ENCODE measurements around the gene UGGT1.
"Not testable (repeated sequence)": the region's sequence is repeated elsewhere in the genome, so short reads cannot be mapped to it uniquely, and the experiment has no call there.

UGGT1 gene

DNA sequence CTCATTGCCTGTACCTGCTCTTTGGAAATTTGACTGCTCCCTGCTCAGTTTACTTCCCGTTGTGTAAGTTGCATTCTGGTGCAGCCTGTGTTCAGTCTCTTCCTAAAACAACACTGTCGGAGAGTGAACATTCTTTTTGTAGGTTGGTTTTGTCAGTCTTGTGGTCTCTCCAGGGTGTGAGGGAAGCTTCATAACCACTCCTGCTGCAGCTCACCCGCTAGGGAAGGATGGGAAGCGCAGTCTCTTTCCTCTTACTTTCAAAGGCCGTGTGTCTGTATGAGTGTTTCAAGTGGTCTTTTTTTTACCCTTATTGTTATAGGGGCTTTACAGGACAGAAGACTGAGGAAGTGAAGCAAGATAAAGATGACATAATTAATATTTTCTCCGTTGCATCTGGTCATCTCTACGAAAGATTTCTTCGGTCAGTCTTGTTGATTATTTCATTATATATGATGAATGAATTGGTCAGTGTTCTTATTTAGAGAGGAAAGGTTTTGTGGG lies 87.2 kb downstream of the UGGT1 start:
- DNase-seq (ENCODE audit: low read depth): no peak

DNA sequence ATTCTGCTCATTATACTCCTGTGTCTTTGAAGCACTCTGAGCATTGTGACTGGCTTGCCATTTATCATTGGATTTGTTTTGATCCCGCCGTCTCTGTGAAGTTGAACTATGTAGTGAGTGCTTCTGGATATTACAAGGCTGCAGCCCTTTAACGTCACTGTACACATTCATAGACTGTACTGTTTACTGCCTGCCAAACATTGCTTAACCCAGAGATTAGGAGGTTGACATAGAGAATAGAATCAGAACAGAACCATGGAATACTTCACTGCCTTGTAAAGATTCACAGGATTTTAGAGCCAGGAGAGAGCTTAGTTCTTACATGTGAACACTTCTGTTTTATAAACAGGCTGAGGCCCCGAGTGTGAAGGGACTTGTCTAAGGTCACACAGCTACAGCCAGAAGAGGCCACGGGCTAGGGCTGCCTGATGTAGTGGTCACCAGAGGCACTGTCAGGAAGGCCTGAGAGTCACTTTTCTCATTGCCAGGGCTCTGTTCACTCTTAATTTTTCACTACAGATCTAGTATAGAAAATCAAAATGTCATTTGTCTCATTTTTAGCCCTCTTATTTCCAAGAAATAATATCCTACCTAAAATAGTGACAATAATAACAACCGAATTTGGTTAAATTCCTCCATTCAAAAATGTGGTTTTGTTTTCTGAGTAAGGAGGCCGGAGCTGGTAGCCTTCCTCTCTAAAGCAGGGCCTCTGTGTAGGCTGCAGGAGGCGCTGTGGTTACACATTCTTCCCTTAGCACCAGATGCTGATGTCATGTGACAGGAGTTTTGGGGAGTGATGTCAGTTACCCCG lies 87.9 kb downstream of the UGGT1 start:
- peak; percentile 50 for DNase-seq (ENCODE audit: low read depth)

DNA sequence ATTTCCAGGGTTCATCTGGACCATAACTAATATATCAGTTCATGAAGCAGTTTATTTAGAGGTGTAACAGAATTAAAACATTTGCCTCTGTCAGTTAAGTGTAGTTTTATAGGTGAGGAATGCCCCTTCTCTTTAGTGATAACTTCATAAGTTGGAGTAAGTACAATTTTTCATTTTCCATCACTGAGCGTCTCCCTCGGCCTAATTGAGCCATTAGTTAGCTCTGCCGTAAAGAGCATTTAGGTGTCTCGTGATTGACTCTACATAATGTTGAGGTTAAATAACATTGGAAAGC lies 88.4 kb downstream of the UGGT1 start:
- no peak for DNase-seq (ENCODE audit: low read depth)

DNA sequence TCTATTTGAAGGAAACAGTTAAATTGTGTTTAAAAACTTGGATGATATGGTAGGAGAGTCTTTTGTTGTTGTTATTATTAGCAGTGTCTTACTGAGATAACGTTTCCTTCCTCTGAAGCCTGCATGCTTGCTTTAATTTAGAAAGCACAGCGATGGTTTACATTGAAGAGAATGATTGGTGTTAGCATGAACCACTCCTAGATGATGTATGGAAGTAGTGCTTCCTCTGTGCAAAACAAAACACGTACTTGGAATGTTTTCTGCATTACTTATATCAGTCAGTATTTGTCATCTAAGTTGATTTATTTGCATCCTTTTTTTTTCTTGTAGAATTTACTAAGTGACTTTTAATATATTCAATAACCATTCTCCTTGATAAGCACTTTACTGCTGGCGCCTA lies 89.0 kb downstream of the UGGT1 start:
- no peak for DNase-seq (ENCODE audit: low read depth)

DNA sequence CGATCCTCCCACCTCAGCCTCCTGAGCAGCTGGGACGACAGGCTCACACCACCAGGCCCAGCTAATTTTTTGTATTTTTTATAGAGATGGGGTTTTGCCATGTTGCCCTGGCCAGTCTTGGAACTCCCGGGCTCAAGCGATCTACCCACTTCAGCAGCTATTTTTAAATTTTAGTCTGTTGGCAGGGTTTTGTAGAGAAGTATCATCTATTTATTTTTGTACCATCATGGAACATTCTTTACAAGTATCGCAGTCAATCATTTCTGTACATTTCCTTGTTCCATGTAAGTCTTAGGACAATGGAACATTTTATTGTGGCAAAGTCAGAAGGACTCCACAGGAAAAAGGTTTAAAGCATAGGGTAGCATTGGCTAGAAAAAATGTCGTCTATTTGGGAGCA lies 94.6 kb downstream of the UGGT1 start:
- no peak for DNase-seq (ENCODE audit: low read depth)

DNA sequence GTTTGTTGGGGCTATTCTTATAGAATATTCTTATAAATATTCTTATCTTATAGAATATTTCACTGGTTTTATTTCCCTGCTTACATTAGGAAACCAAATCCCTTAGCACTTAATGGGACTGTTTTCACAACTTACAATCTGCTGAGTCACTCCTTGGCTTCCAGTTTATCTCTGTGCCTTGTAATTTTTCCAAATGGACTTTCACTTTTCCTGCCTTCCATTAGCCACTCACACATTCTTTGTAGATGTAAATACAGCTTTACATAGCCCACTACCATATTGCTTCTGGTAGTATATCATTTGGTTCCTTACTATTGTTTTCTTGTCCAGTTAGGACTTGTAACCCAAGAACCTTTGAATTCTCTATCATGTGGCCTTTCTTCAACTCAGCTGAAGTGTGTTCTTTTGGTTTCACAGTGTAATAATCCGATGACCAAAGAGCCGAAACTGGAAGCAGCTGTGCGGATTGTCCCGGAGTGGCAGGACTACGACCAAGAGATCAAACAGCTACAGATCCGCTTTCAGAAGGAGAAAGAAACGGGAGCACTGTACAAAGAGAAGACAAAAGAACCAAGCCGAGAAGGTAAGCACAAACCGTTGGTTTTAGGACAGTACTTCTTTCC lies 96.1 kb downstream of the UGGT1 start:
- peak; percentile 19 for DNase-seq (ENCODE audit: low read depth)

DNA sequence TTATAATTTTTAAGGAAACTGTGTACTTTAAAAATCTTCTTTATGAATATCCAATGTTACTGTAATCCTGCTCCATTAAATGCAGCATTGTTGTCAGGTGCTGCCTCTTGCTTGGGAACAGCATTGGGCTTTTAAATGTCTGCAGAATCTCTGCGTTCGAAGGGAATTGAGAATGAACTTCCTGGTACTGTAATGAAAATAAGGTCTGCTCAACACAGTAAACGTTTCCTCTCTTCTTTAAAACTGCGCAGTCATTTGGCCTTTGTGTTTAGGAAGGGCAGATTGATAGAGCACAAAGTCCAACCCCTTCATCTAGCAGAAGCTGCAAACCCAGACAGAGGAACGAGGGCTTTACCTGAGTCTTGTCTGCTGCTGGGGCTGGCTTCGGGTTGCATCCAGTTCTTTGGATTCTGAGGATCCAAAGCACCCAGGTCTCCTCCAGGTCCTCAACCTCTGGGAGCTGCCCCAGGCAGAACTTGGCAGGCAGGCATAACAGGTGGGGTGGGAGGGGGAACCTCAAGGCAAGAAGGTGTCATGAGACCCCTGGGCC lies 104.5 kb downstream of the UGGT1 start:
- DNase-seq (ENCODE audit: low read depth): no peak

DNA sequence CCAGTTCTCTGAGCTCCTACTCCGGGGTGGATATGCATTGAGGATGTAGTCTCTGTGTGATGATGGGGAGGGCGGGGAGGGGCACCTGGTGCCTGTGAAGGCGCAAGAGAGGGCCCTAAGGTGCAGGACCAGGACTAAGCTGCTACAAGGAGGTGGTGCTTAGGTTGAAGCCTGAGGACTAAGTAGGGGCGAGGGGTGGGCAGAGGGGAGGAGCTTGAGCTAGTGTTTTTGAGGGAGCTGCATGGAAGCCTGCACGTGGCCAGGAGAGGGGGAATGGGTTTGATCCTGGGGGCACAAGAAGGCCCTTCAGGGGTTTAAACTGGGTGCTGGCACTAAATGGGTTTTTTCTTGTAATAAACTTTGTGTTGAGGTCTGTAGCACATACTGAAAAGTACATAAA lies 105.0 kb downstream of the UGGT1 start:
- DNase-seq (ENCODE audit: low read depth): no peak

DNA sequence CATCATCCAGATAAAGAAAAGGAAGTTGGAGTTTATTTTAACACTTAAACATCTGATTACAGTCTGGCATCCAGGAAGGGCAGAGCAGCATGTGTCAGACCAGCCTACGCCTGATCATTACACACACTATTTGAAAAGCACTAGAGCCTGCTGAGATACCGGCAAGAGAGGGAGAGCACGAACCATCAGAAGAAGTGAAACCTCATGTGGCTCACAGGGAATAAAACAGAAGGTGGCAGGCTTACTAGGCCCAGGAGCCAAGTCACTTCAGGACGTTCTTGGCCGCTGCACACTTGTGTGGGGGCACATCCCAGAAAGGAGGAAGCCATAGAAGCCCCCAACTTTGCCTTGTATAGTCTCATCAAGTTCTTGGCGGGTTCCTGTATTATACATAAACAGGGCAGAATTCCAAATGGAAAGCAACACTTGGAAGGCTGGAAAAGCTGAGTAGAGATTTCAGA lies 105.5 kb downstream of the UGGT1 start:
- no peak for DNase-seq (ENCODE audit: low read depth)

DNA sequence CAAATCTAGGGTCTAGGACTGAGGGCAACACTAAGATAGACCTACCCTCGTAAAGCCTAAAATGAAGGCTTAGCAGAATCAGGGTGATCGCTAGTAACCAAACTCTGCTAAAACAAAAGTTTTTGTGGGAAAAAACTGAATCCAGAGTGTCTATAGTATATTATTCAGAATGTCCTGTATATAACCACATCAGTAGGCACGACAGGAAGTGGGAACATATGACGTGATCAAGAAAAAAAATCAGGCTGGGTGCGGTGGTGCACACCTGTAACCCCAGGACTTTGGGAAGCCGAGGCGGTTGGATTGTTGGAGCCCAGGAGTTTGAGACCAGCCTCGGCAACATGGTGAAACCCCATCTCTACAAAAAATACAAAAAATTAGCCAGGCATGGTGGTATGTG lies 106.1 kb downstream of the UGGT1 start:
- DNase-seq (ENCODE audit: low read depth): no peak

DNA sequence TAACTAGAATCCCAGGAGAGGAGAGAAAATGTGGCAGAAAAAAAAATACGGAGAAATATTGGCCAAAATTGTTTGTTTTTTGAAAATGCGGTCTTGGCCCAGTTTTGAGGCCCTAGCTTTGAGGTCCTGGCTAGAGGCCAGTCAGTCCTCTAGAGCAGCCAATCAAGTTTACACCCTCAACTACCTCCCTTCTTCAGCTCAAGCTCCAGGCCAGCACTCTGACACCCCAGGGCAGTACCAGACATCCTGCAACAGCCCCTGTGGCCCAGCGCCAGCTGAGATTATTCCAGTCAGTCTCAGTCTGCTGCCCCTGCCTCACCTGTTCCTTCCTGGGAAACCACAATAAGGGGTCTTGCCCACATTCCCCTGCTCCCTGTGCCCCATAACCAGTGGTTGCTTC lies 107.7 kb downstream of the UGGT1 start:
- DNase-seq (ENCODE audit: low read depth): no peak

DNA sequence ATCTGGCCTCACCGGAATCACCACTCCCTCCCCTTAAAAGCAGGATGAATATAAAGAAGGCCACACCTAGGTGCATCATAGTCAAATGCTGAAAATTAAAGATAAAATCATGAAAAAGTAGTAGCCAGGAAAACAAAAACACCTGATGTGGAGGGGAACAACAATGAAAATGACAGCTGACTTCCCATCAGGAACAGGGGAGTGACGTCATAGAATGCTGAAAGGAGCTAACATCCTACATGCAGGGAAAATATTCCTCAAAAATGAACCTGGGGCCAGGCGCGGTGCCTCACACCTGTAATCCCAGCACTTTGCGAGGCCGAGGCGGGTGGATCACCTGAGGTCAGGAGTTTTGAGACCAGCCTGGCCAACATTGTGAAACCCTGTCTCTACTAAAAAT lies 108.1 kb downstream of the UGGT1 start:
- DNase-seq (ENCODE audit: low read depth): no peak

DNA sequence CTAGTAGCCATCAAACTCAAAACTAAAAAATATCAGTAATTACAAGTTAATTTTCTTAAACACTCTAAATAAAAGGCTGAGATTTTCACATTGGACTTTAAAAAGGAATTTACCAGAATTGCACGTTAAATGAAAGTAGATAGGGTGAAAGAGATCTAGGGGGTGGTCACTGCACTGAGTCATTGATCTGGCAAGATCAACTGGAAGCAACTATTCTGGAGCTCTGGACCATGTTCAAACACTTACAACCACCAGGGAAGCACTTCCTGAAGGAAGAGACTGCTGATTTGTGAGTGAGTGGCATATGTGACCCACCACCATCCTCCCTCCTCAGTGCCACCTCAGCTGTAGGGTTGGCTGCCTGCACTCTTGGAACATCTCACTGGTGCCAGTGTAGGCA lies 111.8 kb downstream of the UGGT1 start:
- no peak for DNase-seq (ENCODE audit: low read depth)

DNA sequence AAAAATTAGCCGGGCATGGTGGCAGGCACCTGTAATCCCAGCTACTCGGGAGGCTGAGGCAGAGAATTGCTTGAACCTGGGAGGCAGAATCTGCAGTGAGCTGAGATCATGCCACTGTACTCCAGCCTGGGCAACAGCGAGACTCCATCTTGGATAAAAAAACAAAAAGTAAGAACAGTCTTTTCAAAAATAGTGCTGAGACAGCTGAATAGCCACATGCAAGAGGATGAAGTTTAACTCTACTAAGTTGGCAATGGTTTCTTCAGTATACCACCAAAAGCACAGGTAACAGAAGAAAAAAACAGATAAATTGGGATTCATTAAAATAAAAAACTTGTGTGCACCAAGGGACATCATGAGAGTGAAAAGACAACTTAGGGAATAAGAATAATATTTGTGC lies 115.2 kb downstream of the UGGT1 start:
- no peak for DNase-seq (ENCODE audit: low read depth)

DNA sequence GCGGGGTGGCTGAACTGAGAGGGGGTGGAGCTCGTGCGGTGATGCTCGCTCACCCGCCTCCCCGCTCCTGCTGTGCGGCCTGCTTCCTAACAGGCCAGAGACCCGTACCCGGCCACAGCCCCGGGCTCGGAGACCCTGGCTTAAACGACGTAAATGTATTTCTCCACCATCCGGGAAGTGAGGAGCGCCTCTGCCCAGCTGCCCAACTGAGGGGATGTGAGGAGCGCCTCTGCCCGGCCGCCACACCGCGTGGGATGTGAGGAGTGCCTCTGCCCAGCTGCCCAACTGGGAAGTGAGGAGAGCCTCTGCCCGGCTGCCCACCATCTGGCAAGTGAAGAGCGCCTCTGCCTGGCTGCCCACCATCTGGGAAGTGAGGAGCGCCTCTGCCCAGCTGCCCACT lies 117.0 kb downstream of the UGGT1 start:
- no peak for DNase-seq (ENCODE audit: low read depth)

DNA sequence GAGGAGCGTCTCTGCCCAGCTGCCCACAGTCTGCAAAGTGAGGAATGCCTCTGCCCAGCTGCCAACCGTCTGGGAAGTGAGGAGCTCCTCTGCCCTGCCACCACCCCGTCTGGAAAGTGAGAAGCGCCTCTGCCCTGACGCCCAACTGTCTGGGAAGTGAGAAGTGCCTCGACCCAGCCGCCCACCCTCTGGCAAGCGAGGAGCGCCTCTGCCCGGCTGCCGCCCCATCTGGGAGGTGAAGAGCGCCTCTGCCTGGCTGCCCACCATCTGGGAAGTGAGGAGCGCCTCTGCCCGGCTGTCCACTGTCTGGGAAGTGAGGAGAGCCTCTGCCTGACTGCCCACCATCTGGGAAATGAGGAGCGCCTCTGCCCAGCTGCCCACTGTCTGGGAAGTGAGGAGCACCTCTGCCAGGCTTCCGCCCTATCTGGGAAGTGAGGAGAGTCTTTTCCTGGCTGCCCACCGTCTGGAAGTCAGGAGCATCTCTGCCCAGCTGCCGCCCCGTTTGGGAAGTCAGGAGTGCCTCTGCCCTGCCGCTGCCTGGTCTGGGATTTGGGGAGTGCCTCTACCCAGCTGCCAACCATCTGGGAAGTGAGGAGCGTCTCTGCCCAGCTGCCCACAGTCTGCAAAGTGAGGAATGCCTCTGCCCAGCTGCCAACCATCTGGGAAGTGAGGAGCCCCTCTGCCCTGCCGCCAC lies 117.8 kb downstream of the UGGT1 start:
- DNase-seq (ENCODE audit: low read depth): not testable (repeated sequence)

DNA sequence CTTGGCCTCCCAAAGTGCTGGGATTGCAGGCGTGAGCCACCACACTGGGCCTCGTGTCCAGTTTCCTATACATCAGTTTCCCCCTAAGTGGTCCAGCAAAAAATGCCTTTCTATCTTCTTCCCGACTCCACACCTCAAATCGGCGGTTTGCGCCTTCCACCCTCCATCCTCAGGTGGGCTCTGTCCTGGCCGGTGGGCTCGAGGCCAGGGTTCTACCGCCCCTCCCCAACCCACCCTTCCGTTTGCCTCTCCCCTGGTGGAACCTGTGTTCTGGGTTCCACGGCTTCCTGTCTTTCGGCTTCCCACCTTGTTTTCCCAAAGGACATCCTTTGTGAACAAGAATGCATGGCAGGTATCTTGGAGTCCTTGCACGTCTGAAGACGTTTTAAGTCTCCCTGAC lies 123.3 kb downstream of the UGGT1 start:
- no peak for DNase-seq (ENCODE audit: low read depth)

DNA sequence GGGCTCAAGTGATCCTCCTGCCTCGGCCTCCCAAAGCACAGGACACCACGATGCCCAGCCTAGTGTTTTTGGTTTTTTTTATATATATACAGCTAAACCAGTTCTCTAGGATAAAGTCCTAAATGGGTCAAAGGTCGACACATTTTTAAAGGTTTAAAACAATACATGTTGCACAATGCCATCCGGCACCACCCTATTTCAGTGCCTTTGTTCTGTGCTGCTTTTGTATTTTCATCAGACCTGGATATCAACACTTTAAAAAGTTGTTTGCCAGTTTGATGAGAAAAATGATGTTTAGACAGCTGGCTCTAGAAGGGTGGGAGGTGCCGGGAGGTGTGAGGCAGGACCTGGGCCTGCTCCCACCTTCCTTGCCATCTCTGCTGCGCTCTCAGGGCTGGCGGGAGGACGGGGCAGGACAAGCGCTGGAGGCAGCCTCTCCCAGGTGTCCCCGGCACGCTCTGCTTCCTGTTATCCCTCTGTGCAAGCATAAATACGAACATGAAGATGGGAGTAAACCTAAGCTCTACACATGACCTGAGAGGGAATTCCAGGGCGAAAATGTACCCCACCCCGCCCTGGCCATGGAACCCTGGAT lies 124.0 kb downstream of the UGGT1 start:
- DNase-seq (ENCODE audit: low read depth): no peak

DNA sequence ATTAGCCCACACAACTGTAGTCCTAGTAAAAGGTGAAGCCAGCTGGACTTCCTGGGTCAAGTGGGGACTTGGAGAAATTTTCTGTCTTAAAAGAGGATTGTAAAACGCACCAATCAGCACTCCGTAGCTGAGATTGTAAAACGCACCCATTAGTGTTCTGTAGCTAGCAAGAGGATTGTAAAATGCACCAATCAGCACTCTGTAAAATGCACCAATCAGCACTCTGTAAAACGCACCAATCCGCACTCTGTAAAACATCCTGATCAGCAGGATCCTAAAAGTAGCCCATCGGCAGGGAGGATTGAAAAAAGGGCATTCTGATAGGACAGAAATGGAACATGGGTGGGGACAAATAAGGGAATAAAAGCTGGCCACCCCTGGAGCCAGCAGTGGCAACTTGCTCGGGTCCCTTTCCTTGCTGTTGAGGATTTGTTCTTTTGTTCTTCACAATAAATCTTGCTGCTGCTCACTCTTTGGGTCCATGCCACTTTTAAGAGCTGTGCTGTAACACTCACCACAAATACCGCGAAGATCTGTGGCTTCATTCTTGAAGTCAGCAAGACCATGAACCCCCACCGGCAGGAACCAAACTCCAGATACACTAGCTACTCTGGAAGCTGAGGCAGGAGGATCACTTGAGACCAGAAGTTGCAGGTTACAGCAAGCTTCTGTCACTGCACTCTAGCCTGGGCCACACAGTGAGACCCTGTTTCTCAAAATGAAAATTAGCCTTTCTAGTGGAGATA lies 125.1 kb downstream of the UGGT1 start:
- no peak for DNase-seq (ENCODE audit: low read depth)

DNA sequence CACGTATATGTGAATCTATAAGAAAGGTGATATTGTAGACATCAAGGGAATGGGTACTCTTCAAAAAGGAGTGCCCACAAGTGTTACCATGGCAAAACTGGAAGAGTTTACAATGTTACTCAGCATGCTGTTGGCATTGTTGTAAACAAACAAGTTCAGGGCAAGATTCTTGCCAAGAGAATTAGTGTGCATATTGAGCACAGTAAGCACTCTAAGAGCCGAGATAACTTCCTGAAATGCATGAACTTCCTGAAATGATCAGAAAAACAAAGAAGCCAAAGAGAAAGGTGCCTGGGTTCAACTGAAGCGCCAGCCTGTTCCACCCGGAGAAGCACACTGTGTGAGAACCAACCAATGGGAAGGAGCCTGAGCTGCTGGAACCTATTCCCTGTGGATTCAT lies 126.7 kb downstream of the UGGT1 start:
- DNase-seq (ENCODE audit: low read depth): no peak

DNA sequence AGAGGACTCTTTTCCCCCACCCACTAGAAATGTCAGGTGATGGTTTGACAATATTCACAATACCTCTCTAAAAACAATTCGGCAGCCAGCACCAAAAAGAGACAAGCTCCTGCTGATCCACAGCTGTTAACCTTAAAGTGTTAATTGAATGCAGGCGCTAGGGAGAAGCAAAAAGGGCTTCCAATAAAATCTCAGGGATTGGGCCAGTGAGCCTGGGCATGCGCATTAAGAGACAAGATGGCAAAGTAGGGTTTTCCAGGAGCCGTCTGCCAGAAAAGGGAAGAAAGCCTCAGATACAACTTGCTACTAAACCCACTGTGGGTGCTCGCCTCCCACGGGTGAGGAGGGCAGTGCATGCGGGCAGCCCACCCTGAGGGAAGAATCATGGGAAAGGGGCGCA lies 128.9 kb downstream of the UGGT1 start:
- DNase-seq (ENCODE audit: low read depth): no peak

DNA sequence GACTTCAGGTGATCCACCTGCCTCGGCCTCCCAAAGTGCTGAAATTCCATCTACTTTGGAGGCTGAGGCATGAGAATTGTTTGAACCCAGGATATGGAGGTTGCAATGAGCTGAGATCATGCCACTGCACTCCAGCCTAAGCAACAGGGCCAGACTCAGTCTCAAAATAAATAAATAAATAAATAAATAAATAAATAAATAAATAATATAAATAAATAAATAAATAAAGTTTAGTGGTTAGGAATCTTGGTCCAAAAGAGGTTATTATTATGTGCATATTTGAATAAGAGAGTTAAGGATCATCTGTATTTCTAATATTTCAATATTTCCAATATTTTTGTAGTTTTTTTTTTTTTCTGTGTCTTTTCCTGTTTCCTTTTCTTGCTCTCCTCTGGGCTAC lies 136.9 kb downstream of the UGGT1 start:
- DNase-seq (ENCODE audit: low read depth): no peak

All from GM04504 (cell line).